Activated CD4-positive, alpha-beta memory T cell treated with anti-CD3 and anti-CD28 coated beads, Interleukin-2, amount 10 ng/mL, durations not matched to agents 7 days and 5 days (primary cell): ENCODE data around the gene CAPN12. TPM values are rescaled to one million over a fixed set of nuclear protein-coding genes. Genes with fewer than 3 reads are reported as not detected.
A peak's percentile ranks its signal among the peaks of the same experiment; 100 is the strongest.

ENCODE experiments used
- CTCF ChIA-PET: fragments of 350-600 bp; sonication (Branson Sonifier 250); formaldehyde crosslinking; loops from one replicate; lab custom pipeline; 2021; ENCODE audit warnings: antibody characterized with exemption, inconsistent platforms; lab: Charles Lee
- POLR2A ChIA-PET: fragments of 350-600 bp; sonication (Branson Sonifier 250); formaldehyde crosslinking; loops from one replicate; lab custom pipeline; 2021; ENCODE audit warnings: antibody characterized with exemption; lab: Charles Lee
- DNase-seq: peaks from one replicate; pipeline ENCODE4 v3.0.0-alpha.2; 2020
- H3K27ac Mint-ChIP-seq: one replicate; pipeline ENCODE4 v1.8.0; 2021; ENCODE audit warnings: mild to moderate bottlenecking, mixed read lengths
- H3K27me3 Mint-ChIP-seq: one replicate; pipeline ENCODE4 v1.8.0; 2021; ENCODE audit warnings: mixed read lengths
- H3K36me3 Mint-ChIP-seq: one replicate; pipeline ENCODE4 v1.8.0; 2021; ENCODE audit warnings: low read depth, mixed read lengths
- H3K4me1 Mint-ChIP-seq: one replicate; pipeline ENCODE4 v1.8.0; 2021; ENCODE audit warnings: mixed read lengths
- H3K4me3 Mint-ChIP-seq: one replicate; pipeline ENCODE4 v1.8.0; 2021; ENCODE audit warnings: mild to moderate bottlenecking, mixed read lengths
- H3K9me3 Mint-ChIP-seq: one replicate; pipeline ENCODE4 v1.8.0; 2021; ENCODE audit warnings: mixed read lengths
- total RNA-seq, 2 experiments: library from RNA; stranded (reverse); gene quantifications; one replicate each; pipeline ENCODE4 v1.2.3, GENCODE V29; 2021

The CAPN12 gene
- total RNA-seq, 2 experiments from 2014 or later: 22.9 to 24.9 TPM

GRCh38 chr19:38708413-38709024 lies 35.8 kb downstream of the CAPN12 start:
- H3K36me3 Mint-ChIP-seq: peaks cover 66% of the 10 kb centered on the region
- no peaks in the 10 kb centered on the region for H3K27me3 Mint-ChIP-seq
- CTCF ChIA-PET: interaction anchor here (1.2 kb wide), 1 partner anchor 22 kb away, joined by 3 read pairs; no protein-coding TSS in a partner anchor
- no peak overlapping the region for H3K4me3 Mint-ChIP-seq
- no peak for DNase-seq
- H3K4me1 Mint-ChIP-seq: peaks cover 2% of the 10 kb centered on the region
- peak overlapping the region; percentile 21 for H3K27ac Mint-ChIP-seq
- POLR2A ChIA-PET: interaction anchor here (0.9 kb wide), 1 partner anchor 8 kb away, joined by 3 read pairs; no protein-coding TSS in a partner anchor
- H3K9me3 Mint-ChIP-seq: no peaks in the 10 kb centered on the region

DNA sequence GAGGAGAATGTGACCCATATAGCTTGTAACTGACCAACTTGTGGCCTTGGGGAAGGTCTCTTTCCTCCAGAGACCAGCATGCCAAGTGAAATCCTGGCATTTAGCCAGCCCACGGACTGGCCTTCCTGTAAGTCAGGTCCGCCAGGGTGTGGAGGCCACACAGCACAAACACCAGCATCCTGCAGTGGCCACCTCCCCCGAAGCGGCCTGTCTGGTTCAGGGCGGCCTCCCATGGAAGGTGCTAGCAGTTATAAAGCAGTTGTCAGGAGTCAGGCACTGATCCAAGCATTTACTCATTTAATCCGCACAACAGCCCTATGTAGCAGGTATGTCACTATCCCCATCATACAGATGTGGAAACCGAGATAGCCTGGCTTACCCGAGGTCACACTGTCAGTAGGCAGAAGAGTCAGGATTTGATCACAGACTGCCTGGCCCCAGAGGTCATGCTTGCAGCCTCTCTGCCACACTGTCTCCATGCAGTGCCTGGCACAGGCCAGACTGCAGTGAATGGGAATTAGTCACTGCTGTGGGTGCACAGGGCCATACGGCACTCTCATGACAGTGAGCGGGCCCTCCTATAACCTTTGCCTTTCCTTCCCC lies 36.7 kb downstream of the CAPN12 start:
- Mint-ChIP-seq H3K4me3 (no peak overlapping the region), H3K9me3 (no peaks in the 10 kb centered on the region), H3K27ac (peak overlapping the region; percentile 26), H3K36me3 (peaks cover 68% of the 10 kb centered on the region), H3K27me3 (no peaks in the 10 kb centered on the region), H3K4me1 (peaks cover 2% of the 10 kb centered on the region)
- POLR2A ChIA-PET: interaction anchor here (0.9 kb wide), 1 partner anchor 9 kb away, joined by 3 read pairs; no protein-coding TSS in a partner anchor
- CTCF ChIA-PET: no interaction called here
- DNase-seq: no peak

GRCh38 chr19:38706792-38707511 lies 37.3 kb downstream of the CAPN12 start:
- ChIA-PET POLR2A (interaction anchor here (1.0 kb wide), 1 partner anchor 14 kb away, joined by 3 read pairs; no protein-coding TSS in a partner anchor), CTCF (no interaction called here)
- no peak for DNase-seq
- Mint-ChIP-seq H3K4me3 (no peak overlapping the region), H3K36me3 (peaks cover 66% of the 10 kb centered on the region), H3K4me1 (peaks cover 2% of the 10 kb centered on the region), H3K9me3 (no peaks in the 10 kb centered on the region), H3K27me3 (no peaks in the 10 kb centered on the region), H3K27ac (peak overlapping the region; percentile 58)

DNA sequence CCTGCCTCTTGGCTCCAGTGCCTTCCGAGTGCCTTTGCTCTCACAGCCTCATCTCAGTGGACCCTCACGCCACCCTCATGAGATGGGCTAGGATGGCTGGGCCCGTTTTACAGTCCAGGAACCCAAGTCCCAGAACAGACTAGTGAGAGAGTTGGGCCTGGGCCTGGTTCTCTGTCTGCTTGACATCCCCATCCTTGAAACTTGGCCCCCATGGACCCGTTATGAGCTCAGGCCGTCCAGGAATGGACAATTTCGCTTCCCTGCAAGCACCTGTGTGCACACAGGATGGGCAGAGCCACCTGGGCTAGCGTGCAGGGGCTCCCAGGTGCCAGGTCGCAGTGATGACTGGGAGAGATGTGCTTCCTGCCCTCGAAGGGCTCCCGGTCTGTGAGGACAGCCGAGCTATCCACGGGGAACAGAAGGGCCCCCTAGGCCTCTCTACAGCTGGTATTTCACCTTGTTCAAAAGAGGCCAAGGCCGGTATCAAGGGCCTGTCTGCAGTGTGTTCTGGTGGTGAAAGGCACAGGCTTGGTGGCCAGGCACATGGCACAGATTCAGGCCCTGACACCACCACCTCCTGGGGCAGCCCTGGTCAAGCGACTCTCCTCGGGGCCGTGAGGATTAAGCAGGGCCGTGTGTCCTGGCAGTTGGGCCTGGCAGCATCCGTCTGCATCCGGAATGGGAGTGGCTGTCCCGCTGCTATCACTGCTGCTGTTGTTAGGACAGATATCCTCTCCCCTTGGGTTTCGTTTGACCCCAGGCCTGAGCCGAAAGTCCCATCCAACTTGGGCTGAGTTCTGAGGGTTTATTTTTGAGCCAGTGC lies 38.9 kb downstream of the CAPN12 start:
- H3K36me3 Mint-ChIP-seq: peaks cover 68% of the 10 kb centered on the region
- POLR2A ChIA-PET: interaction anchor here (1.0 kb wide), 2 partner anchors 12 to 113 kb away, joined by 3 read pairs; no protein-coding TSS in a partner anchor

DNA sequence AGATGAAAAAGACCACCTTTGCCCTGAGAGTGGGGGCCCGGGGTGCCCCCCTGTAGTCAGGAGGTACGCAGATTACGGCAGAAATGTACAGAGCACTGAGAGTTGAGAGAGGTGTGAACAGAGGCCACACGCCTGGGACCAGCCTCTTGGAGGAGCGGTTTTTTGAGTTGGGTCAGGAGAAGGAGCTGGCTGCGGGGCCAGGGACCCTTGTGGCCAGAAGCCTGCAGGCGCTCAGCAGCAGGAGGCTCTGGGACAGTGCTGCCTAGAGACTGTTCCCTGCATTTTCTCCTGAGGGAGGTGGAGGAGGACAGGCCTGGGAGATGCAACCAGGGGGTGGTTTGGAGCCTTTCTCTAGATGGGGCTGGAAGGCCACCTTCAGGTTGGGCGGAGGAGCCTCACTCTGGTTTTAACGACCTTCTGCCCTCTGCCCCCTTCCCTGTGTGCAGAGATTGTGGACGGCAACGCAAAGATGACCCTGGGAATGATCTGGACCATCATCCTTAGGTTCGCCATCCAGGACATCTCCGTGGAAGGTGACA lies 39.7 kb downstream of the CAPN12 start:
- H3K36me3 Mint-ChIP-seq: peaks cover 70% of the 10 kb centered on the region
- peaks cover 5% of the 10 kb centered on the region for H3K4me1 Mint-ChIP-seq
- CTCF ChIA-PET: no interaction called here
- DNase-seq: no peak
- H3K4me3 Mint-ChIP-seq: no peak overlapping the region
- H3K27ac Mint-ChIP-seq: peak overlapping the region; percentile 15
- POLR2A ChIA-PET: interaction anchor here (0.9 kb wide), 1 partner anchor 19 kb away, joined by 3 read pairs; no protein-coding TSS in a partner anchor
- H3K27me3 Mint-ChIP-seq: no peaks in the 10 kb centered on the region
- H3K9me3 Mint-ChIP-seq: no peaks in the 10 kb centered on the region

More for the DNA sequence above, 38.9 kb downstream of the CAPN12 start:
- Mint-ChIP-seq H3K4me3 (no peak overlapping the region), H3K4me1 (peaks cover 2% of the 10 kb centered on the region), H3K9me3 (no peaks in the 10 kb centered on the region), H3K27ac (no peak overlapping the region), H3K27me3 (no peaks in the 10 kb centered on the region)
- CTCF ChIA-PET: no interaction called here
- DNase-seq: no peak

DNA sequence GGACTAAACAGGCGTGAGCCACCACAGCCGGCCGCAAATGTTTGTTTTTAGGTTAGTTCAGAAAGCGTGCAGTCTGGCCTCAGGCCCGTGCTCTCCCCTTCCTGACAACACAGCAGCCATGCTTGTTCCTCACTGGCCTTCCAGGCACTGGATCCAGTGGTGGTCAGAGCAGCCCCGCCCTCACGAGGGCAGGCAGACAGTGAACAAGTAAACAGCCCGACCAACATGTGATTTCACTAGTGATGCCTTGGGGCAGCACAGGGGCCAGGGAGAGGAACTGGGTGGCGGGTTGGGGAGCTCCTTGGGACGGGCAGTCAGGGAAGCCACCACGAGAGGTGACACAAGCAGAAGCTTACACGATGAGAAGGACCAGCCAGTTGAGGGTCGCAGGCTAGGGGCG lies 40.8 kb downstream of the CAPN12 start:
- Mint-ChIP-seq H3K4me1 (peaks cover 14% of the 10 kb centered on the region), H3K27ac (peak overlapping the region; percentile 56), H3K4me3 (no peak overlapping the region), H3K36me3 (peaks cover 71% of the 10 kb centered on the region), H3K27me3 (no peaks in the 10 kb centered on the region), H3K9me3 (no peaks in the 10 kb centered on the region)
- ChIA-PET CTCF (no interaction called here), POLR2A (interaction anchor here (0.9 kb wide), 1 partner anchor 20 kb away, joined by 3 read pairs; no protein-coding TSS in a partner anchor)
- DNase-seq: no peak

GRCh38 chr19:38702278-38702677 lies 42.0 kb downstream of the CAPN12 start:
- ChIA-PET CTCF (interaction anchor here (1.1 kb wide), 1 partner anchor 158 kb away, joined by 4 read pairs; no protein-coding TSS in a partner anchor), POLR2A (interaction anchor here (1.1 kb wide), 1 partner anchor 9 kb away, joined by 3 read pairs; no protein-coding TSS in a partner anchor)
- H3K9me3 Mint-ChIP-seq: no peaks in the 10 kb centered on the region
- H3K4me1 Mint-ChIP-seq: peaks cover 26% of the 10 kb centered on the region
- no peak overlapping the region for H3K27ac Mint-ChIP-seq
- H3K36me3 Mint-ChIP-seq: peaks cover 64% of the 10 kb centered on the region
- H3K27me3 Mint-ChIP-seq: no peaks in the 10 kb centered on the region
- no peak overlapping the region for H3K4me3 Mint-ChIP-seq
- DNase-seq: no peak

DNA sequence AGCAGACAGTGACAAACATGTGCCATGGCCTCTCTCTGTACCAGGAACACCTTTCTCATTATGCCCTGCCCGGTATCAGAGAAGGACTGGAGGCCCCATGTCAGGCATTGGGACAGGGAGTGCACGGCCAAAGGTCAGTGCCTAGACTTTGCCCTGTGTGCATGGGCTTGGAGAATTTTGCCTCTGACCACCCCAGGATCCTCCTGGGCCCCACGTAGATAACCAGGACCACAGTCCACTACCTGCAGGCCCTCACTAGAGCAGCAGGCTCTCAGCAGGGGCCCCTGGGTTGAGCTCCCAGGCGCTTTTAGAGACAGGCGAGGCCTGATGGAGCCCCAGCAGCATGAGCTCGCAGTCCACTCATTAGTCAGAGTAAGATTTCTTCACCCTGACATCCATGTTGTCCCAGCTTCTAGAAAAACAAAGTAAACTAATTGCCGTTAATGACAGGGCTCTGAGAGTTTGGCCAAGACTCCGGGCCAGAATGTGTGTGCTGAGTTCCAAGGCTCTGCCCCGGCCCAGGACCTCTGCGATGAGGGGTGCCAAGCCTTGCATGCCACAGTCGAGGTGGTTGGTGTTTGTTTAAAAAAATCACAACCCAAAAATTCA lies 42.7 kb downstream of the CAPN12 start:
- no peak overlapping the region for H3K4me3 Mint-ChIP-seq
- no peak for DNase-seq
- H3K27me3 Mint-ChIP-seq: no peaks in the 10 kb centered on the region
- H3K36me3 Mint-ChIP-seq: peaks cover 64% of the 10 kb centered on the region
- no peak overlapping the region for H3K27ac Mint-ChIP-seq
- H3K4me1 Mint-ChIP-seq: peaks cover 34% of the 10 kb centered on the region
- no peaks in the 10 kb centered on the region for H3K9me3 Mint-ChIP-seq
- POLR2A ChIA-PET: no interaction called here
- CTCF ChIA-PET: interaction anchor here (1.1 kb wide), 1 partner anchor 157 kb away, joined by 4 read pairs; no protein-coding TSS in a partner anchor

DNA sequence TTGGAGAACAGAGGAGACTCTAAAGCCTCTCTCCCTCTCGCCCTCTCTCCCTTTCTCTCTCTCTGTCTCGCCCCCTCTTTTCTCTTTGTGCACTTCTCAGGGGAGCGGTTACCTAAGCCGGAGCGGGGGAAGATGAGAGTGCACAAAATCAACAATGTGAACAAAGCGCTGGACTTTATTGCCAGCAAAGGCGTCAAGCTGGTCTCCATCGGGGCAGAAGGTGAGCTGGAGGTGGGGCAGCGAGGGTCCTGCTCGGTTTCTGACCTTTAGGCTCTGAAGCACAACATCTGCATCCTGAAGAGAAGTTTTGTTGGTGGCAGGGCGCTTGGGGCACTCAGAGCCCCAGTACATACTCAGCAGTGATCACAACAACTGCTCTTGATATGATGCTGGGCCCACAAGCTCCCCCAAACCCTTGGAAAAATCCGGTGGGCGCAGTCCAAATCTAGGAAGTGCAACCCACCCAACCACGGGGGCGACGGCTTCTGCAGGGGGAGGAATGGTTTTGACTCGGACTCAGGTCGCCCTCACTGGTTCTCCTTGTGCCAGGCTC lies 43.3 kb downstream of the CAPN12 start:
- H3K36me3 Mint-ChIP-seq: peaks cover 66% of the 10 kb centered on the region
- H3K27me3 Mint-ChIP-seq: no peaks in the 10 kb centered on the region
- H3K4me3 Mint-ChIP-seq: no peak overlapping the region
- DNase-seq: no peak
- ChIA-PET POLR2A (interaction anchor here (0.9 kb wide), 1 partner anchor 19 kb away, joined by 3 read pairs; no protein-coding TSS in a partner anchor), CTCF (no interaction called here)
- H3K4me1 Mint-ChIP-seq: peaks cover 39% of the 10 kb centered on the region
- H3K9me3 Mint-ChIP-seq: no peaks in the 10 kb centered on the region
- H3K27ac Mint-ChIP-seq: no peak overlapping the region

- Mint-ChIP-seq H3K4me1 (peaks cover 45% of the 10 kb centered on the region), H3K27ac (peak overlapping the region; percentile 31), H3K36me3 (peaks cover 66% of the 10 kb centered on the region), H3K9me3 (no peaks in the 10 kb centered on the region), H3K4me3 (no peak overlapping the region), H3K27me3 (no peaks in the 10 kb centered on the region)
- CTCF ChIA-PET: interaction anchor here (1.2 kb wide), 1 partner anchor 38 kb away, joined by 3 read pairs; no protein-coding TSS in a partner anchor
- DNase-seq: no peak
- POLR2A ChIA-PET: interaction anchor here (0.9 kb wide), 1 partner anchor 18 kb away, joined by 3 read pairs; no protein-coding TSS in a partner anchor
Observed at GRCh38 chr19:38700350-38700901, 43.8 kb downstream of the CAPN12 start.
